ENCODE measurements around the gene CHST8.

DNA sequence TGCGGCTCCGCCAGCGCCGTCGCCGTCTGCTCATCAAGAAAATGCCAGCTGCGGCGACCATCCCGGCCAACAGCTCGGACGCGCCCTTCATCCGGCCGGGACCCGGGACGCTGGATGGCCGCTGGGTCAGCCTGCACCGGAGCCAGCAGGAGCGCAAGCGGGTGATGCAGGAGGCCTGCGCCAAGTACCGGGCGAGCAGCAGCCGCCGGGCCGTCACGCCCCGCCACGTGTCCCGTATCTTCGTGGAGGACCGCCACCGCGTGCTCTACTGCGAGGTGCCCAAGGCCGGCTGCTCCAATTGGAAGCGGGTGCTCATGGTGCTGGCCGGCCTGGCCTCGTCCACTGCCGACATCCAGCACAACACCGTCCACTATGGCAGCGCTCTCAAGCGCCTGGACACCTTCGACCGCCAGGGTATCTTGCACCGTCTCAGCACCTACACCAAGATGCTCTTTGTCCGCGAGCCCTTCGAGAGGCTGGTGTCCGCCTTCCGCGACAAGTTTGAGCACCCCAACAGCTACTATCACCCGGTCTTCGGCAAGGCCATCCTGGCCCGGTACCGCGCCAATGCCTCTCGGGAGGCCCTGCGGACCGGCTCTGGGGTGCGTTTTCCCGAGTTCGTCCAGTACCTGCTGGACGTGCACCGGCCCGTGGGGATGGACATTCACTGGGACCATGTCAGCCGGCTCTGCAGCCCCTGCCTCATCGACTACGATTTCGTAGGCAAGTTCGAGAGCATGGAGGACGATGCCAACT is 150.5 kb downstream of the CHST8 start:
- no peak for TF ChIP-seq GATA2 (IDR thresholded peaks at IDR 0.05; ENCODE audit: low read depth, low read length)
- no peak for TF ChIP-seq GATA3 (IDR thresholded peaks at IDR 0.05; ENCODE audit: low read depth, low read length)
